SU-DHL-6 (cell line): Measurements from ENCODE around the gene SPSB1.

ENCODE experiments used
- EZH2phosphoT487 ChIP-seq: fragments of 200-600 bp; sonication (generic), shearing (Covaris generic); conservative IDR thresholded peaks from 2 replicates; pipeline ENCODE4 v1.6.1; 2018; ENCODE audit warnings: mild to moderate bottlenecking, antibody characterized with exemption, low read length, moderate library complexity, mixed read lengths
- TF ChIP-seq, protein P1 (sequence below): fragments of 200-600 bp; sonication (generic); IDR thresholded peaks from one replicate; pipeline ENCODE4 v1.5.1; 2017; ENCODE audit warnings: antibody characterized with exemption, mild to moderate bottlenecking, low read length, moderate library complexity; ENCODE audit not compliant: insufficient read depth, poor library complexity, severe bottlenecking

DNA sequence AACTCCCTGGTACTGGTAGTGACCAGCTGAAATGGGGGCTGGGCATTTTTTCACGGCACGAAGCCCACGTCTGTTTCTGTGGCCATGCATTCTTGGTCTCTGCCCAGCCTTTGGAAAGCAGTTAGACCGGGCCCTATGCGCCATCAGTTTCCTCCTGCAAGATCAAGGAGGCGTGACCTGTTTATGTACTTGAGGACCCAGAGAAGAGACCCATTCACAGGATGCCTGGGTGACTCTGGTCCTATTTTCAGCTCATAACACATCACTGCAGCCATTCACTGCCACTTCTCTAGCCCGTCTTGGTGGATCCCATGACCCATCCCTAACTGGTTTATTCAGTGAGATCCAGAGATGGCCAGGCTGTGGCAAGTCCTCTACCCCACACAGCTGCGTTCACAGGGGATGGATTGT is 70.4 kb downstream of the SPSB1 start:
- TF ChIP-seq, protein P1, sequence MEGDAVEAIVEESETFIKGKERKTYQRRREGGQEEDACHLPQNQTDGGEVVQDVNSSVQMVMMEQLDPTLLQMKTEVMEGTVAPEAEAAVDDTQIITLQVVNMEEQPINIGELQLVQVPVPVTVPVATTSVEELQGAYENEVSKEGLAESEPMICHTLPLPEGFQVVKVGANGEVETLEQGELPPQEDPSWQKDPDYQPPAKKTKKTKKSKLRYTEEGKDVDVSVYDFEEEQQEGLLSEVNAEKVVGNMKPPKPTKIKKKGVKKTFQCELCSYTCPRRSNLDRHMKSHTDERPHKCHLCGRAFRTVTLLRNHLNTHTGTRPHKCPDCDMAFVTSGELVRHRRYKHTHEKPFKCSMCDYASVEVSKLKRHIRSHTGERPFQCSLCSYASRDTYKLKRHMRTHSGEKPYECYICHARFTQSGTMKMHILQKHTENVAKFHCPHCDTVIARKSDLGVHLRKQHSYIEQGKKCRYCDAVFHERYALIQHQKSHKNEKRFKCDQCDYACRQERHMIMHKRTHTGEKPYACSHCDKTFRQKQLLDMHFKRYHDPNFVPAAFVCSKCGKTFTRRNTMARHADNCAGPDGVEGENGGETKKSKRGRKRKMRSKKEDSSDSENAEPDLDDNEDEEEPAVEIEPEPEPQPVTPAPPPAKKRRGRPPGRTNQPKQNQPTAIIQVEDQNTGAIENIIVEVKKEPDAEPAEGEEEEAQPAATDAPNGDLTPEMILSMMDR, result no peak
- no peak for TF ChIP-seq EZH2phosphoT487
